Neural cell (in vitro differentiated cells): ENCODE measurements around the gene SPAG16. TPM values are rescaled to one million over a fixed set of nuclear protein-coding genes. Genes with fewer than 3 reads are reported as not detected.

ENCODE experiments used
- H2AFZ ChIP-seq: fragments of 200-600, 300-800 bp; sonication (generic), shearing (Covaris generic); 2 replicates; pipeline ENCODE4 v1.6.0; 2014; ENCODE audit warnings: low read depth, mild to moderate bottlenecking, antibody characterized with exemption, low read length, moderate library complexity
- H3F3A ChIP-seq: fragments of 200-600 bp; shearing (Covaris generic); 2 replicates; pipeline ENCODE4 v1.6.1; 2016; ENCODE audit warnings: mild to moderate bottlenecking, moderate library complexity, mixed read lengths, antibody characterized with exemption, low read length; ENCODE audit not compliant: insufficient read depth, poor library complexity, severe bottlenecking
- H3K27ac ChIP-seq: fragments of 200-600, 300-800 bp; sonication (generic), shearing (Covaris generic); 2 replicates; pipeline ENCODE4 v1.5.1; 2014; ENCODE audit warnings: mild to moderate bottlenecking, low read length, moderate library complexity
- H3K27me3 ChIP-seq: fragments of 300-800, 200-600 bp; sonication (generic), shearing (Covaris generic); 2 replicates; pipeline ENCODE4 v1.6.0; 2014; ENCODE audit warnings: mild to moderate bottlenecking, low read depth, low read length, moderate library complexity; ENCODE audit not compliant: insufficient read depth
- H3K36me3 ChIP-seq: fragments of 300-800, 200-600 bp; sonication (generic), shearing (Covaris generic); 2 replicates; pipeline ENCODE4 v1.5.1; 2014; ENCODE audit warnings: mild to moderate bottlenecking, antibody characterized with exemption, low read length, moderate library complexity; ENCODE audit not compliant: insufficient read depth
- H3K4me2 ChIP-seq: fragments of 300-800, 200-600 bp; sonication (generic), shearing (Covaris generic); 2 replicates; pipeline ENCODE4 v1.6.0; 2014; ENCODE audit warnings: mild to moderate bottlenecking, low read length
- H3K4me3 ChIP-seq: fragments of 300-800, 200-600 bp; sonication (generic), shearing (Covaris generic); 2 replicates; pipeline ENCODE4 v1.5.1; 2014; ENCODE audit warnings: mild to moderate bottlenecking, low read length, moderate library complexity
- H3K79me2 ChIP-seq: fragments of 200-600 bp; shearing (Covaris generic); replicated peaks from 2 replicates; pipeline ENCODE4 v1.6.0; 2014; ENCODE audit warnings: mild to moderate bottlenecking, low read length, moderate library complexity; ENCODE audit not compliant: insufficient read depth
- H3K9ac ChIP-seq: fragments of 300-800, 200-600 bp; sonication (generic), shearing (Covaris generic); 2 replicates; pipeline ENCODE4 v1.6.1; 2016; ENCODE audit warnings: mild to moderate bottlenecking, low read length, mixed read lengths
- H3K9me2 ChIP-seq: fragments of 200-600 bp; shearing (Covaris generic); 2 replicates; pipeline ENCODE4 v1.6.1; 2016; ENCODE audit warnings: mild to moderate bottlenecking, low read length, mixed read lengths; ENCODE audit not compliant: insufficient read depth
- H3K9me3 ChIP-seq: fragments of 200-600, 300-800 bp; sonication (generic), shearing (Covaris generic); 2 replicates; pipeline ENCODE4 v1.6.1; 2016; ENCODE audit warnings: mild to moderate bottlenecking, mixed run types, low read length, moderate library complexity, mixed read lengths
- H4K20me1 ChIP-seq: fragments of 200-600 bp; shearing (Covaris generic); 2 replicates; pipeline ENCODE4 v1.6.1; 2016; ENCODE audit warnings: mild to moderate bottlenecking, mixed run types; ENCODE audit not compliant: insufficient read depth
- EP300 ChIP-seq: fragments of 450-650 bp; conservative IDR thresholded peaks from 2 replicates; pipeline ENCODE4 v1.6.1; 2014; ENCODE audit warnings: antibody characterized with exemption, mild to moderate bottlenecking, moderate library complexity; ENCODE audit not compliant: poor library complexity, severe bottlenecking
- EZH2 ChIP-seq: fragments of 200-600, 300-800 bp; shearing (Covaris generic), sonication (generic); IDR thresholded peaks from 2 replicates; pipeline ENCODE4 v1.6.1; 2014; ENCODE audit warnings: antibody characterized with exemption, low read length, borderline replicate concordance, mild to moderate bottlenecking; ENCODE audit not compliant: insufficient read depth, poor library complexity, severe bottlenecking
- MXI1 ChIP-seq: fragments of 450-650 bp; conservative IDR thresholded peaks from 2 replicates; pipeline ENCODE4 v1.6.1; 2014; ENCODE audit warnings: antibody characterized with exemption, mild to moderate bottlenecking; ENCODE audit not compliant: poor library complexity, severe bottlenecking
- POLR2AphosphoS5 ChIP-seq: IDR thresholded peaks from 2 replicates; pipeline ENCODE4 v1.6.1; 2012
- RAD21 ChIP-seq: fragments of 450-650 bp; conservative IDR thresholded peaks from 2 replicates; pipeline ENCODE4 v1.6.1; 2014; ENCODE audit warnings: antibody characterized with exemption, mild to moderate bottlenecking, moderate library complexity
- SMC3 ChIP-seq: fragments of 450-650 bp; conservative IDR thresholded peaks from 2 replicates; pipeline ENCODE4 v1.6.1; 2014; ENCODE audit warnings: antibody characterized with exemption, mild to moderate bottlenecking, moderate library complexity; ENCODE audit not compliant: poor library complexity
- TAF1 ChIP-seq: IDR thresholded peaks from 2 replicates; pipeline ENCODE4 v1.6.1; 2012; ENCODE audit warnings: low read depth
- polyA plus RNA-seq: library from polyadenylated mRNA; depleted of rRNA; stranded (reverse); fragments of >200 nt; gene quantifications from 2 replicates; pipeline ENCODE4 v1.2.3, GENCODE V29; 2014
- TF ChIP-seq, protein P1 (sequence below): IDR thresholded peaks from 2 replicates; pipeline ENCODE4 v1.6.1; 2012; ENCODE audit warnings: borderline replicate concordance
- TF ChIP-seq, protein P2 (sequence below): fragments of 450-650 bp; IDR thresholded peaks from 2 replicates; pipeline ENCODE4 v1.5.1; 2014; ENCODE audit warnings: antibody characterized with exemption, mild to moderate bottlenecking, moderate library complexity; ENCODE audit not compliant: poor library complexity, severe bottlenecking

The SPAG16 gene
- polyA plus RNA-seq, 1 donor from 2014 or later = 75.4 TPM

- no peaks in the 10 kb centered on the region for H4K20me1 ChIP-seq
- no peak overlapping the region for H3K4me3 ChIP-seq
- H2AFZ ChIP-seq = no peak overlapping the region
- no peaks in the 10 kb centered on the region for H3F3A ChIP-seq
- no peaks in the 10 kb centered on the region for H3K36me3 ChIP-seq
- no peak overlapping the region for H3K4me2 ChIP-seq
- H3K27me3 ChIP-seq = no peaks in the 10 kb centered on the region
- no peaks in the 10 kb centered on the region for H3K9me2 ChIP-seq
- no peaks in the 10 kb centered on the region for H3K9me3 ChIP-seq
- no peaks in the 10 kb centered on the region for H3K79me2 ChIP-seq
- no peak for TF ChIP-seq POLR2AphosphoS5
- TF ChIP-seq EP300 = no peak
- no peak for TF ChIP-seq MXI1
- TF ChIP-seq, protein P1, sequence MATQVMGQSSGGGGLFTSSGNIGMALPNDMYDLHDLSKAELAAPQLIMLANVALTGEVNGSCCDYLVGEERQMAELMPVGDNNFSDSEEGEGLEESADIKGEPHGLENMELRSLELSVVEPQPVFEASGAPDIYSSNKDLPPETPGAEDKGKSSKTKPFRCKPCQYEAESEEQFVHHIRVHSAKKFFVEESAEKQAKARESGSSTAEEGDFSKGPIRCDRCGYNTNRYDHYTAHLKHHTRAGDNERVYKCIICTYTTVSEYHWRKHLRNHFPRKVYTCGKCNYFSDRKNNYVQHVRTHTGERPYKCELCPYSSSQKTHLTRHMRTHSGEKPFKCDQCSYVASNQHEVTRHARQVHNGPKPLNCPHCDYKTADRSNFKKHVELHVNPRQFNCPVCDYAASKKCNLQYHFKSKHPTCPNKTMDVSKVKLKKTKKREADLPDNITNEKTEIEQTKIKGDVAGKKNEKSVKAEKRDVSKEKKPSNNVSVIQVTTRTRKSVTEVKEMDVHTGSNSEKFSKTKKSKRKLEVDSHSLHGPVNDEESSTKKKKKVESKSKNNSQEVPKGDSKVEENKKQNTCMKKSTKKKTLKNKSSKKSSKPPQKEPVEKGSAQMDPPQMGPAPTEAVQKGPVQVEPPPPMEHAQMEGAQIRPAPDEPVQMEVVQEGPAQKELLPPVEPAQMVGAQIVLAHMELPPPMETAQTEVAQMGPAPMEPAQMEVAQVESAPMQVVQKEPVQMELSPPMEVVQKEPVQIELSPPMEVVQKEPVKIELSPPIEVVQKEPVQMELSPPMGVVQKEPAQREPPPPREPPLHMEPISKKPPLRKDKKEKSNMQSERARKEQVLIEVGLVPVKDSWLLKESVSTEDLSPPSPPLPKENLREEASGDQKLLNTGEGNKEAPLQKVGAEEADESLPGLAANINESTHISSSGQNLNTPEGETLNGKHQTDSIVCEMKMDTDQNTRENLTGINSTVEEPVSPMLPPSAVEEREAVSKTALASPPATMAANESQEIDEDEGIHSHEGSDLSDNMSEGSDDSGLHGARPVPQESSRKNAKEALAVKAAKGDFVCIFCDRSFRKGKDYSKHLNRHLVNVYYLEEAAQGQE = no peak
- no peak for TF ChIP-seq TAF1
- no peak for TF ChIP-seq EZH2
- no peak for TF ChIP-seq SMC3
- TF ChIP-seq, protein P2, sequence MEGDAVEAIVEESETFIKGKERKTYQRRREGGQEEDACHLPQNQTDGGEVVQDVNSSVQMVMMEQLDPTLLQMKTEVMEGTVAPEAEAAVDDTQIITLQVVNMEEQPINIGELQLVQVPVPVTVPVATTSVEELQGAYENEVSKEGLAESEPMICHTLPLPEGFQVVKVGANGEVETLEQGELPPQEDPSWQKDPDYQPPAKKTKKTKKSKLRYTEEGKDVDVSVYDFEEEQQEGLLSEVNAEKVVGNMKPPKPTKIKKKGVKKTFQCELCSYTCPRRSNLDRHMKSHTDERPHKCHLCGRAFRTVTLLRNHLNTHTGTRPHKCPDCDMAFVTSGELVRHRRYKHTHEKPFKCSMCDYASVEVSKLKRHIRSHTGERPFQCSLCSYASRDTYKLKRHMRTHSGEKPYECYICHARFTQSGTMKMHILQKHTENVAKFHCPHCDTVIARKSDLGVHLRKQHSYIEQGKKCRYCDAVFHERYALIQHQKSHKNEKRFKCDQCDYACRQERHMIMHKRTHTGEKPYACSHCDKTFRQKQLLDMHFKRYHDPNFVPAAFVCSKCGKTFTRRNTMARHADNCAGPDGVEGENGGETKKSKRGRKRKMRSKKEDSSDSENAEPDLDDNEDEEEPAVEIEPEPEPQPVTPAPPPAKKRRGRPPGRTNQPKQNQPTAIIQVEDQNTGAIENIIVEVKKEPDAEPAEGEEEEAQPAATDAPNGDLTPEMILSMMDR = no peak
- TF ChIP-seq RAD21 = no peak
- no peak overlapping the region for H3K27ac ChIP-seq
- H3K9ac ChIP-seq = no peak overlapping the region
Observed at GRCh38 chr2:213627054-213627710, 342.9 kb downstream of the SPAG16 start.

- Histone ChIP-seq H2AFZ (no peak overlapping the region), H3K79me2 (no peaks in the 10 kb centered on the region), H3K4me2 (no peak overlapping the region), H3K27me3 (no peaks in the 10 kb centered on the region), H3K27ac (no peak overlapping the region), H3K4me3 (no peak overlapping the region), H3K9me2 (no peaks in the 10 kb centered on the region), H3K36me3 (no peaks in the 10 kb centered on the region), H3K9me3 (no peaks in the 10 kb centered on the region), H4K20me1 (no peaks in the 10 kb centered on the region), H3F3A (no peaks in the 10 kb centered on the region), H3K9ac (no peak overlapping the region)
- no peak for TF ChIP-seq EZH2
Observed at GRCh38 chr2:213627835-213628460, 343.7 kb downstream of the SPAG16 start.
